Esophagus muscularis mucosa (tissue), 4 donors: Measurements from ENCODE around the gene PODNL1. TPM values are rescaled to one million over a fixed set of nuclear protein-coding genes. Genes with fewer than 3 reads are reported as not detected.

Source experiments
- DNase-seq: peaks from one replicate; pipeline ENCODE4 v3.0.0-alpha.2; 2017; ENCODE audit errors: extremely low spot score
- H3K27ac ChIP-seq, 4 donors: fragments of 200-600 bp; sonication (generic); replicated peaks in 1 of 4; 1 replicate in 3 of 4; 2 replicates in 1 of 4; pipeline ENCODE4 v1.5.1; 2016 to 2019; ENCODE audit warnings: mild to moderate bottlenecking in 1 of 4
- H3K27me3 ChIP-seq, 4 donors: fragments of 200-600 bp; sonication (generic); one replicate each; pipeline versions ENCODE4 v1.5.1 to v1.6.0; 2016 to 2019
- H3K36me3 ChIP-seq, 4 donors: fragments of 200-600 bp; sonication (generic); one replicate each; pipeline ENCODE4 v1.5.1; 2016 to 2019
- H3K4me1 ChIP-seq, 4 donors: fragments of 200-600 bp; sonication (generic); one replicate each; pipeline ENCODE4 v1.5.1; 2016 to 2019
- H3K4me3 ChIP-seq, 4 donors: fragments of 200-600 bp; sonication (generic); 1 replicate in 2 of 4; 2 replicates in 2 of 4; pipeline ENCODE4 v1.5.1; 2016 to 2019; ENCODE audit warnings: mild to moderate bottlenecking in 4 of 4, moderate library complexity in 1 of 4
- H3K9me3 ChIP-seq, 4 donors: fragments of 200-600 bp; sonication (generic); 1 replicate in 3 of 4; 2 replicates in 1 of 4; pipeline ENCODE4 v1.5.1; 2016 to 2019
- EP300 ChIP-seq: sonication (generic); formaldehyde crosslinking; IDR thresholded peaks from one replicate; pipeline ENCODE4 v1.6.1; 2017; ENCODE audit warnings: antibody characterized with exemption
- POLR2A ChIP-seq: fragments of 450-650 bp; IDR thresholded peaks from one replicate; pipeline ENCODE4 v1.6.1; 2017; ENCODE audit warnings: antibody characterized with exemption, moderate library complexity, mild to moderate bottlenecking, low read depth
- POLR2AphosphoS5 ChIP-seq, 2 donors: sonication (generic); formaldehyde crosslinking; IDR thresholded peaks; one replicate each; pipeline ENCODE4 v1.6.1; 2017; ENCODE audit warnings: antibody characterized with exemption in 2 of 2
- WGBS: methylation state at CpG from one replicate; pipeline ENCODE4 v1.1.5; 2018; 5-methylcytosine and 5-hydroxymethylcytosine counted together
- intact Hi-C: fragments of 100-400 bp; cut with DNase I; formaldehyde crosslinking; loops from one replicate; pipeline ENCODE4 v1.15.1; 2023
- total RNA-seq, 4 donors: library from RNA; depleted of rRNA; stranded (reverse); fragments of >200 nt; gene quantifications; one replicate each; pipeline versions ENCODE4 v1.1.0 to v1.2.1, GENCODE V29; 2016
- TF ChIP-seq, protein P1 (sequence below), 3 experiments: fragments of 200-600 bp in 2 of 3; fragments of 450-650 bp in 1 of 3; sonication (generic) in 2 of 3; IDR thresholded peaks; one replicate each; pipeline ENCODE4 v1.5.1; 2017 to 2019; ENCODE audit warnings: antibody characterized with exemption in 3 of 3, mild to moderate bottlenecking in 2 of 3, moderate library complexity in 1 of 3

Gene PODNL1
- total RNA-seq, 4 donors from 2014 or later = 0.66 to 0.69 TPM; not detected in 2

DNA sequence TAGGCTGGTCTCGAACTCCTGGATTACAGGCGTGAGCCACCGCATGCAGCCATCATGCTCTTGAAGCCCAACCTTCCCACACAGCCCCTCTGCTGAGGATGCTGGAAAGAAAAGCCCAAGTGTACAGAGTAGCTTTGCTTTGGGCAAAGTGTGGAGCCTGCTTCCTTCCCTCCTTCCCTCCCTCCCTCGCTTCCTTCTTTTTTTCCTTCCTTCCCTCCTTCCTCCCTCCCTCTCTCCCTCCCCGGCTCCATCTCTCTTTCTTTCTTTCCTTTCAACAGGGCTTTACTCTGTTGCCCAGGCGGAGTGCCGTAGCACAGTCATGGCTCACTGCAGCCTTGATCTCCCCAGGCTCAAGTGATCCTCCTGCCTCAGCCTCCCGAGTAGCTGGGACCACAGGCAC, 29.5 kb downstream of the PODNL1 start:
- peaks cover 22 to 46% (median 41%) of the 10 kb centered on the region in 4 donors for H3K36me3 ChIP-seq
- no peaks in the 10 kb centered on the region for H3K9me3 ChIP-seq
- DNase-seq = no peak
- WGBS = 90% methylated on average over 8 of the region's 8 CpGs
- TF ChIP-seq, protein P1, sequence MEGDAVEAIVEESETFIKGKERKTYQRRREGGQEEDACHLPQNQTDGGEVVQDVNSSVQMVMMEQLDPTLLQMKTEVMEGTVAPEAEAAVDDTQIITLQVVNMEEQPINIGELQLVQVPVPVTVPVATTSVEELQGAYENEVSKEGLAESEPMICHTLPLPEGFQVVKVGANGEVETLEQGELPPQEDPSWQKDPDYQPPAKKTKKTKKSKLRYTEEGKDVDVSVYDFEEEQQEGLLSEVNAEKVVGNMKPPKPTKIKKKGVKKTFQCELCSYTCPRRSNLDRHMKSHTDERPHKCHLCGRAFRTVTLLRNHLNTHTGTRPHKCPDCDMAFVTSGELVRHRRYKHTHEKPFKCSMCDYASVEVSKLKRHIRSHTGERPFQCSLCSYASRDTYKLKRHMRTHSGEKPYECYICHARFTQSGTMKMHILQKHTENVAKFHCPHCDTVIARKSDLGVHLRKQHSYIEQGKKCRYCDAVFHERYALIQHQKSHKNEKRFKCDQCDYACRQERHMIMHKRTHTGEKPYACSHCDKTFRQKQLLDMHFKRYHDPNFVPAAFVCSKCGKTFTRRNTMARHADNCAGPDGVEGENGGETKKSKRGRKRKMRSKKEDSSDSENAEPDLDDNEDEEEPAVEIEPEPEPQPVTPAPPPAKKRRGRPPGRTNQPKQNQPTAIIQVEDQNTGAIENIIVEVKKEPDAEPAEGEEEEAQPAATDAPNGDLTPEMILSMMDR (IDR thresholded peaks at IDR 0.05) = no peak
- no peak for TF ChIP-seq POLR2A
- no peak for TF ChIP-seq POLR2AphosphoS5 (IDR thresholded peaks at IDR 0.05)
- TF ChIP-seq EP300 = no peak
- H3K27ac ChIP-seq = no peak overlapping the region
- H3K27me3 ChIP-seq = peaks cover 0 to 7% (median 0%) of the 10 kb centered on the region in 4 donors
- intact Hi-C loops = no loop called here
- H3K4me1 ChIP-seq = peaks cover 17 to 27% (median 21%) of the 10 kb centered on the region in 4 donors
- H3K4me3 ChIP-seq = no peak overlapping the region

DNA sequence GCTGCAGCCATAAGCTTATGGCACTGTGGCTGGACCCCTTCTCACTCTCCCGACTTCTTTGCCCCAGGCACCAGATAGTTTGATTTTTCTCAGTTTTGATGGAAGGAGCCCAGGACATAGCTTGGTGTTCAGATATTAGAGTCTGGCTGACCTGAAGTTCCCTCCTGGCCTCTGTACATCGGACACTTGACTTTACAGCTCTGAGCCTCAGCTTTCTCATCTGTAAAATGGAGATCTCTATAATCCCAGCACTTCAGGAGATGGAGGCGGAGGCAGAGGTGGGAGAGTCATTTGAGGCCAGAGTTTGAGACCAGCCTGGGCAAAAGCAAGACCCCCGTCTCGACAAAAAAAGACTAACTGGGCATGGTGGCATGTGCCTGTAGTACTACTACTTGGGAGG, 31.3 kb downstream of the PODNL1 start:
- Histone ChIP-seq H3K27me3 (peaks cover 0 to 7% (median 0%) of the 10 kb centered on the region in 4 donors), H3K36me3 (peaks cover 10 to 28% (median 23%) of the 10 kb centered on the region in 4 donors), H3K4me3 (peak overlapping the region; percentile 77 to 99 (median 90)), H3K4me1 (peaks cover 17 to 27% (median 21%) of the 10 kb centered on the region in 4 donors), H3K9me3 (no peaks in the 10 kb centered on the region), H3K27ac (no peak overlapping the region)
- no peak for DNase-seq
- 95% methylated on average over 5 of the region's 5 CpGs for whole genome bisulfite sequencing
- intact Hi-C loops = no loop called here
- no peak for TF ChIP-seq POLR2A

DNA sequence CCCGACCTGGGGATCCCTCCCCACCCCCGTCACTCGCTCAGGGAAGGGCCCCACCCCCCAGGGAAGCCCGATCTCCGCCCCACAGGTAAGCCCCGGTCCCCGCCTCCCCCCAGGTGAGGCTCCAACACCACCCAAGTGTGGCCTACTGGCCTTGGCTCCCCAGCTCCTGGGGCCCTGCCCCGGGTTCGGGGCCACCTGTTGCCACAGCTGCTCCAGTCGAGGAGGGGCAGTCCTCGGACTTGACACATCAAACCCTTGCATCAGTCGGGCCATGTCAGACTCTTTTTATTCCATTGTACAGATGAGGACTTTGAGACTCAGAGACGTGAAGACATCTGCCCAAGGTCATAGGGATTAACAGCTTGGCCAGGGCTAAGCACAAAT, 31.7 kb downstream of the PODNL1 start:
- peaks cover 0 to 7% (median 0%) of the 10 kb centered on the region in 4 donors for H3K27me3 ChIP-seq
- H3K36me3 ChIP-seq = peaks cover 9 to 24% (median 21%) of the 10 kb centered on the region in 4 donors
- peak overlapping the region; percentile 77 to 99 (median 90) for H3K4me3 ChIP-seq
- peak overlapping the region; percentile 68 to 77 (median 76) for H3K27ac ChIP-seq
- no peak for DNase-seq
- H3K9me3 ChIP-seq = no peaks in the 10 kb centered on the region
- no peak for TF ChIP-seq POLR2A
- no peak for TF ChIP-seq POLR2AphosphoS5 (IDR thresholded peaks at IDR 0.05)
- intact Hi-C loops = no loop called here
- WGBS = 0% methylated on average over 1 of the region's 13 CpGs
- peaks cover 17 to 27% (median 21%) of the 10 kb centered on the region in 4 donors for H3K4me1 ChIP-seq

DNA sequence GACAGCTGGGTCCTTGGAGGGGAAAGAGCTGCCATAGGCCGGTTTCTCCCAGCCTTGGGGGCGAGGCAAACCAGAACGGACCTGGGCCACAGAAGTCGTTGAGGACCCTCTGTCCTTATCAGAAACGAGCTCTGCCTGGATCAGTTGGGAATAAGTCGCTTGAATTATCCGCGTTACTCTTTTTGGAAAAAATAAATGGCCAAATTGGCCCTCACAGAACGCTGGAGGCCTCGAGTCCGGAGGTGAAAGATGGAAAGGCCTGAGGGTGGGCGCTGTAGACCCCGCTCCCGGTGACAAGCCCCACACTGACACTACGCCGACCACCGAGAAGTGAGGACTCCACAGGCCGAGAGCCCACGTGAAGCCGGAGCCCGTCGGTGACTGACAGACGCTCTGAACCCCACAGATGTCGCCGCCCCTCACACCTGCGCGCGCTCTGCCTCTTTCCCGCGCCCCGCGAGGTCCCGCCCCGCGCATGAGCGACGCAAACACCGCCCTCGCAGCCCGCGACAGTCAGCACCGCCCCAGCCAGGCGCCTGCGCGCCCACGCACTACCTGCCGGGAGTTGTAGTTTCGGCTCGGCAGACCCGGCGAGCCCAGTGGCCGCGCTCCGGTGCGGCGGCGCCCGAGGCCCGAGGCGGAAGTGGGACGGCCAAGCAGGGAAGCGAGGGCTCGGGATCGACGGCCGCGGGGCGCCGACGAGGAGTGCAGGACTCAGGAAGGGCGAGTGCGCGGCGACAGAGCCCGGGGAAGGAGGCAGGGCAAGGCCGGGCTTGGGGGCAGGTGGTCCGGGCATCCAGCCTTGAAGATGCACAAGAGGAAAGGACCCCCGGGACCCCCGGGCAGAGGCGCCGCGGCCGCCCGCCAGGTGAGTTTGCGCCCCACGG, 32.3 kb downstream of the PODNL1 start, which contains the start of the genes BRME1 and CC2D1A:
Gene BRME1, minus strand, starts transcription at position 484 of the 887 bp plus-strand sequence. CDS start 1,225 bp downstream, outside the sequence.
Gene CC2D1A, plus strand, starts transcription at position 568 of the 887 bp plus-strand sequence. Its CDS starts 241 bp downstream, at position 809.
- TF ChIP-seq POLR2A (peak; percentile 45), POLR2AphosphoS5 (IDR thresholded peaks at IDR 0.05) (peak; percentile 87 to 88), EP300 (no peak)
- TF ChIP-seq, protein P1 (IDR thresholded peaks at IDR 0.05) = peak in 1 of 3 experiments; percentile 26
- peak; percentile 95 for DNase-seq
- peak within 1 kb of the TSS; percentile 77 to 99 (median 90) for H3K4me3 ChIP-seq
- H3K27me3 ChIP-seq = peaks cover 0 to 7% (median 0%) of the 10 kb centered on the region in 4 donors
- 33% methylated on average over 22 of the region's 86 CpGs for WGBS
- intact Hi-C loops = no loop called here
- peaks cover 7 to 18% (median 16%) of the 10 kb centered on the region in 4 donors for H3K36me3 ChIP-seq
- no peaks in the 10 kb centered on the region for H3K9me3 ChIP-seq
- H3K4me1 ChIP-seq = peaks cover 17 to 27% (median 21%) of the 10 kb centered on the region in 4 donors
- H3K27ac ChIP-seq = peak within 1 kb of the TSS; percentile 68 to 77 (median 76)

DNA sequence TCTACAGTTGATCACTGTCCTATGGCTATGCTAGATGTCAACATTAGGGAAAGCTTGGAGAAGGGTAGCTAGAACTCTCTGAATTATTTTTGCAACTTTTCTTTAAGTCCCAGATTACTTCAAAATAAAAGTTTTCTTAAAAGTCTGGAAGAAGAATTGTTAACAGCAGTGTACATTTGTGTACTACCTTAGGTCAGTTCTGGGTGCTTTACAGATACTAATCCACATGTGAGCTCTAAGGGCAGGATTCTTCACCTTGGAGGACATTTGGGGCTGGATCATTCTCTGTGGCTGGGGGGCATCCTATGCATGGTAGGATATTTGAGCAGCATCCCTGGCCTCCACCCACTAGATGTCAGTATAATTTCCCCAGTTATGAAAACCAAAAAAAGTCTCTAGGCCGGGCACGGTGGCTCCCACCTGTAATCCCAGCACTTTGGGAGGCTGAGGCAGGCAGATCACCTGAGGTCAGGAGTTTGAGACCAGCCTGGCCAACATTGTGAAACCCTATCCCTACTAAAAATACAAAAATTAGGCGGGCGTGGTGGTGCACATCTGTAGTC, 35.1 kb downstream of the PODNL1 start:
- H3K36me3 ChIP-seq = no peaks in the 10 kb centered on the region
- peaks cover 0 to 7% (median 0%) of the 10 kb centered on the region in 4 donors for H3K27me3 ChIP-seq
- no peak for DNase-seq
- H3K4me3 ChIP-seq = no peak overlapping the region
- no peak overlapping the region for H3K27ac ChIP-seq
- no peak for TF ChIP-seq POLR2A
- no peak for TF ChIP-seq POLR2AphosphoS5 (IDR thresholded peaks at IDR 0.05)
- no peak for TF ChIP-seq EP300
- TF ChIP-seq, protein P1 (IDR thresholded peaks at IDR 0.05) = peak in 1 of 3 experiments; percentile 35
- peaks cover 17 to 30% (median 21%) of the 10 kb centered on the region in 4 donors for H3K4me1 ChIP-seq
- intact Hi-C loops = no loop called here
- 93% methylated on average over 4 of the region's 4 CpGs for WGBS
- no peaks in the 10 kb centered on the region for H3K9me3 ChIP-seq
